HepG2 (cell line): ENCODE measurements around the gene TMEM125. TPM values are rescaled to one million over a fixed set of nuclear protein-coding genes. Genes with fewer than 3 reads are reported as not detected.

ENCODE experiments used
- ARID4A ChIP-seq: sonication (generic); formaldehyde crosslinking; IDR thresholded peaks from 2 replicates; pipeline ENCODE4 v1.5.0; 2020; ENCODE audit warnings: mild to moderate bottlenecking, missing genetic modification reagents, borderline replicate concordance
- ARNT ChIP-seq: fragments of 450-650 bp; IDR thresholded peaks from 2 replicates; pipeline ENCODE4 v1.6.1; 2017
- CREB1 ChIP-seq, 2 experiments: fragments of 450-650 bp in 1 of 2; IDR thresholded peaks; 2 replicates each; pipeline ENCODE4 v1.6.1; 2016 to 2017; ENCODE audit warnings: control low read depth in 1 of 2, mild to moderate bottlenecking in 1 of 2, missing compliant biosample characterization in 1 of 2, missing genetic modification characterization in 1 of 2
- ESRRA ChIP-seq: sonication (generic); formaldehyde crosslinking; IDR thresholded peaks from 2 replicates; pipeline ENCODE4 v1.5.1; 2020; ENCODE audit warnings: mild to moderate bottlenecking, low read depth, missing genetic modification reagents
- GRHL1 ChIP-seq: sonication (generic); formaldehyde crosslinking; conservative IDR thresholded peaks from 2 replicates; pipeline ENCODE4 v1.8.0; 2022; ENCODE audit warnings: missing genetic modification reagents
- HDAC6 ChIP-seq: fragments of 200-600 bp; sonication (generic); IDR thresholded peaks from 2 replicates; pipeline ENCODE4 v1.7.0; 2017; ENCODE audit warnings: mild to moderate bottlenecking, antibody characterized with exemption, low read length, low read depth
- HIC2 ChIP-seq: sonication (generic); formaldehyde crosslinking; IDR thresholded peaks from 2 replicates; pipeline ENCODE4 v1.9.0; 2022; ENCODE audit warnings: low read depth, missing genetic modification reagents
- KLF16 ChIP-seq, 2 experiments: sonication (generic) in 1 of 2; formaldehyde crosslinking in 1 of 2; IDR thresholded peaks; 2 replicates each; pipeline versions ENCODE4 v1.6.1 to v1.8.0; 2016 to 2023; ENCODE audit warnings: missing genetic modification reagents in 2 of 2, missing compliant biosample characterization in 1 of 2
- MAFF ChIP-seq: IDR thresholded peaks from 2 replicates; pipeline ENCODE4 v1.6.1; 2011; ENCODE audit warnings: low read depth, low read length, improper control_type of control experiment
- MXD4 ChIP-seq: IDR thresholded peaks from 2 replicates; pipeline ENCODE4 v1.6.1; 2016; ENCODE audit warnings: mild to moderate bottlenecking, missing biosample characterization, missing genetic modification reagents
- SCMH1 ChIP-seq: sonication (generic); formaldehyde crosslinking; IDR thresholded peaks from 2 replicates; pipeline ENCODE4 v1.9.0; 2021; ENCODE audit warnings: missing genetic modification reagents, mild to moderate bottlenecking, borderline replicate concordance
- SMAD9 ChIP-seq: sonication (generic); formaldehyde crosslinking; IDR thresholded peaks from 2 replicates; pipeline ENCODE4 v1.5.1; 2020; ENCODE audit warnings: mild to moderate bottlenecking, missing genetic modification reagents
- SRSF1 ChIP-seq: fragments of 200-400 bp; formaldehyde crosslinking; optimal IDR thresholded peaks from 2 replicates; pipeline ENCODE3; 2017; ENCODE audit warnings: mild to moderate bottlenecking, low read depth, low read length, moderate library complexity
- SSRP1 ChIP-seq: IDR thresholded peaks from 2 replicates; pipeline ENCODE4 v1.6.1; 2016; ENCODE audit warnings: control low read depth
- TAF15 ChIP-seq: fragments of 200-400 bp; formaldehyde crosslinking; IDR thresholded peaks from one replicate; pipeline ENCODE4 v1.6.1; 2018; ENCODE audit warnings: mild to moderate bottlenecking, low read depth, low read length; ENCODE audit not compliant: poor library complexity, severe bottlenecking
- ZMYM2 ChIP-seq: sonication (generic); formaldehyde crosslinking; IDR thresholded peaks from 2 replicates; pipeline ENCODE4 v1.8.0; 2022; ENCODE audit warnings: mild to moderate bottlenecking, missing genetic modification reagents
- ZNF580 ChIP-seq: IDR thresholded peaks from 2 replicates; pipeline ENCODE4 v1.6.1; 2016; ENCODE audit warnings: low read depth, borderline replicate concordance
- ZNF780A ChIP-seq: sonication (generic); formaldehyde crosslinking; IDR thresholded peaks from 2 replicates; pipeline ENCODE4 v1.8.0; 2022; ENCODE audit warnings: mild to moderate bottlenecking, missing genetic modification reagents, moderate library complexity
- ZXDC ChIP-seq: sonication (generic); formaldehyde crosslinking; IDR thresholded peaks from 2 replicates; pipeline ENCODE4 v1.5.0; 2020; ENCODE audit warnings: mild to moderate bottlenecking, missing genetic modification reagents
- polyA plus RNA-seq, 8 experiments: library from polyadenylated mRNA; depleted of rRNA in 3 of 8; stranded (reverse) in 7 of 8; unstranded in 1 of 8; fragments of >200 nt; fragmentation: Illumina TruSeq in 4 of 8; extraction: Trizol in 4 of 8; gene quantifications; 2 replicates each; pipeline versions ENCODE4 v1.2.1 to v1.2.3, GENCODE V29; 2011 to 2016; ENCODE audit warnings: low read depth in 4 of 8, missing spikeins in 1 of 8, mixed read lengths in 1 of 8; ENCODE audit not compliant: insufficient read depth in 1 of 8
- total RNA-seq, 5 experiments: library from RNA; depleted of rRNA; stranded (reverse); fragments of >200 nt; fragmentation: Illumina TruSeq; extraction: Trizol; gene quantifications; 2 replicates each; pipeline ENCODE4 v1.2.3, GENCODE V29; 2016; ENCODE audit warnings: low read depth in 1 of 5

Gene TMEM125
- total and polyA plus RNA-seq, 2 of the 13 experiments (the other 11 are each of a cell fraction or from before 2014, with no cell fraction given) = 0.03 TPM; not detected in 1

GRCh38 chr1:43274125-43274803 lies 4.5 kb downstream of the TMEM125 start (continued):
- TF ChIP-seq ARID4A (CRISPR knock-in tag) = no peak
- no peak for TF ChIP-seq MXD4 (CRISPR knock-in tag)
- no peak for TF ChIP-seq KLF16 (CRISPR knock-in tag; IDR thresholded peaks at IDR 0.05)
- TF ChIP-seq CREB1 (IDR thresholded peaks at IDR 0.05) = no peak
- 0 out of 2 replicates have a peak, but pooled peaks have one; percentile 20 for TF ChIP-seq CREB1 (CRISPR knock-in tag; IDR thresholded peaks at IDR 0.05)
- no peak for TF ChIP-seq ZNF580 (CRISPR knock-in tag)
- no peak for TF ChIP-seq SRSF1
- TF ChIP-seq ZNF780A (CRISPR knock-in tag) = no peak
- no peak for TF ChIP-seq SCMH1 (CRISPR knock-in tag)
- TF ChIP-seq SSRP1 (CRISPR knock-in tag) = no peak
- TF ChIP-seq HIC2 (CRISPR knock-in tag) = no peak
- TF ChIP-seq TAF15 = no peak
- no peak for TF ChIP-seq SMAD9 (CRISPR knock-in tag)
- no peak for TF ChIP-seq ZXDC (CRISPR knock-in tag)
- TF ChIP-seq GRHL1 (CRISPR knock-in tag) = no peak
- no peak for TF ChIP-seq HDAC6
- TF ChIP-seq ZMYM2 (CRISPR knock-in tag) = no peak
- no peak for TF ChIP-seq ARNT
- TF ChIP-seq ESRRA = no peak
- TF ChIP-seq MAFF = no peak
